Urothelium cell line (cell line): ENCODE results near the gene CHST8.
A peak's percentile ranks its signal among the peaks of the same experiment; 100 is the strongest.
"Not testable (repeated sequence)": the region's sequence is repeated elsewhere in the genome, so short reads cannot be mapped to it uniquely, and the experiment has no call there.

Experiments
- DNase-seq: peaks from one replicate; pipeline ENCODE4 v3.0.0; 2011; ENCODE audit warnings: low spot score, mixed read lengths
- FAIRE-seq: peaks from 2 replicates; lab custom pipeline; 2011; peaks lifted over from hg19 to GRCh38; lab: Jason Lieb, UNC

Gene CHST8

GRCh38 chr19:33621811-33622504 is at the start of gene CHST8:
Gene CHST8, plus strand, starts transcription at chr19:33621953. Its CDS starts 67,309 bp downstream, at chr19:33689262.
- DNase-seq (peak; percentile 88), FAIRE-seq (no peak)

- FAIRE-seq (no peak), DNase-seq (no peak)
These were observed 48.8 kb upstream of the CHST8 start for GRCh38 chr19:33572929-33573328.

- DNase-seq = no peak
- no peak for FAIRE-seq
These were observed 46.9 kb upstream of the CHST8 start for GRCh38 chr19:33574824-33575223.

- FAIRE-seq = no peak
These were observed 43.1 kb upstream of the CHST8 start for GRCh38 chr19:33578697-33579096.

GRCh38 chr19:33580026-33580644 is 41.6 kb upstream of the CHST8 start:
- DNase-seq (no peak), FAIRE-seq (no peak)

More at GRCh38 chr19:33578697-33579096, 43.1 kb upstream of the CHST8 start:
- DNase-seq = no peak

GRCh38 chr19:33580645-33581037 is 41.1 kb upstream of the CHST8 start:
- DNase-seq = no peak
- no peak for FAIRE-seq

GRCh38 chr19:33582914-33583313 is 38.8 kb upstream of the CHST8 start:
- FAIRE-seq = no peak

GRCh38 chr19:33587150-33587549 is 34.6 kb upstream of the CHST8 start:
- no peak for FAIRE-seq
- no peak for DNase-seq

More at GRCh38 chr19:33582914-33583313, 38.8 kb upstream of the CHST8 start:
- no peak for DNase-seq

GRCh38 chr19:33590224-33590623 is 31.5 kb upstream of the CHST8 start:
- no peak for FAIRE-seq
- DNase-seq = no peak

GRCh38 chr19:33595783-33596182 is 26.0 kb upstream of the CHST8 start:
- DNase-seq = no peak
- no peak for FAIRE-seq

- no peak for FAIRE-seq
- no peak for DNase-seq
These were observed 20.2 kb upstream of the CHST8 start for GRCh38 chr19:33601583-33601982.

- FAIRE-seq = no peak
- DNase-seq = no peak
These were observed 19.1 kb upstream of the CHST8 start for GRCh38 chr19:33602576-33603204.

- DNase-seq = no peak
- FAIRE-seq = no peak
These were observed 18.4 kb upstream of the CHST8 start for GRCh38 chr19:33603377-33603776.

GRCh38 chr19:33604651-33605050 is 17.1 kb upstream of the CHST8 start:
- DNase-seq (no peak), FAIRE-seq (no peak)

GRCh38 chr19:33605803-33606295 is 15.9 kb upstream of the CHST8 start:
- DNase-seq, FAIRE-seq: not testable (repeated sequence)

- DNase-seq (no peak), FAIRE-seq (no peak)
These were observed 15.2 kb upstream of the CHST8 start for GRCh38 chr19:33606556-33606955.

- no peak for FAIRE-seq
- DNase-seq = no peak
These were observed 12.4 kb upstream of the CHST8 start for GRCh38 chr19:33609353-33609752.

GRCh38 chr19:33610588-33610987 is 11.2 kb upstream of the CHST8 start:
- no peak for DNase-seq
- no peak for FAIRE-seq

GRCh38 chr19:33612928-33613619 is 8.7 kb upstream of the CHST8 start:
- FAIRE-seq (no peak), DNase-seq (no peak)

- DNase-seq = no peak
- no peak for FAIRE-seq
These were observed 8.1 kb upstream of the CHST8 start for GRCh38 chr19:33613620-33614000.

GRCh38 chr19:33616346-33616745 is 5.4 kb upstream of the CHST8 start:
- no peak for DNase-seq
- no peak for FAIRE-seq
